GM13977 (cell line): ENCODE results near the gene ACOT7.

Experiments
- DNase-seq: peaks from one replicate; pipeline ENCODE4 v3.0.0; 2012; ENCODE audit warnings: low spot score
- in situ Hi-C: fragments of 300-500 bp; cut with MboI; formaldehyde crosslinking; loops from one replicate; pipeline ENCODE4 v1.12.0; 2022; ENCODE audit warnings: low sequenced_read_pairs, low pct_unique_long_range_greater_than_20kb, mixed read lengths, inconsistent platforms; ENCODE audit not compliant: unreplicated experiment
- TF ChIP-seq, protein P1 (sequence below): IDR thresholded peaks from 2 replicates; pipeline ENCODE4 v1.5.1; 2012; ENCODE audit warnings: mild to moderate bottlenecking, control low read depth; ENCODE audit not compliant: insufficient read depth; ENCODE audit errors: extremely low read depth, missing control alignments

ACOT7 gene

DNA sequence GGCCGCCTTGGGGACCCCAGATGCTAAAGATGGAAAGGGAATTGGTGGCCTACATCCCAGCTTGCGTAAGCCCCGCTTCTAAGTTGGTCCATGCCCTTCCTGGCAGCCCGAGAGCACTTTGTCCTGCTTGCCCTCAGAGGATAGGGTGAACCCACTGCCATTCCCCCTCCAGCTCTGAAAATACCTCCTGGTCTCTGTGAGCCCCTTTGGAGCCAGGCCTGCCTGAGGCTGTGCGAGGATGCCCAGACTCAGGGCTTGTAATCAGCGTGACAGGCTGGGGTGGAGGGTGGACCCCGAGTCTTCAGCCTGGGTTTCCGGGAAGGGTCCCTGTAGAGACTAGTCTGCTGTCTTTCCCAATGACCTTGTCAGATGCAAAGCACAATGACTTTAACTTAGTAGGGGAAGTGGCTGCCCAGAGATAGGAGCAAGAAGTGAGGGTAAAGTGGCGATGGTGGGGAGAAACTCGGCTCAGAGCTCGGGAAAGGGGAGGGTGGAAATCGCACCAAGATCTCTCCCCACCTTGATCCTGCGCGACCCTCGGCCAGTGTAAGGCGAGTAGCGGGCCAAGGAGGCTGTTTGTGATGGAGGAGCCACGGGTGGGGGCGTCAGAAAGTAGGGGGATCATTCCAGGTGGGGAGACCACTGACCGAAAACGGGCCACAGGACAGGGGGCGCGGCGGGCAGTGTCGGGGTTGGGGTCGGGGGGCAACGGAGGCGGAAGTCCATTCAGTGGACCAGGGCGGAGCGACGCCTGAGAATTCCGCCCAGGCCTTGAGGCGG is 152.3 kb downstream of the ACOT7 start:
- TF ChIP-seq, protein P1, sequence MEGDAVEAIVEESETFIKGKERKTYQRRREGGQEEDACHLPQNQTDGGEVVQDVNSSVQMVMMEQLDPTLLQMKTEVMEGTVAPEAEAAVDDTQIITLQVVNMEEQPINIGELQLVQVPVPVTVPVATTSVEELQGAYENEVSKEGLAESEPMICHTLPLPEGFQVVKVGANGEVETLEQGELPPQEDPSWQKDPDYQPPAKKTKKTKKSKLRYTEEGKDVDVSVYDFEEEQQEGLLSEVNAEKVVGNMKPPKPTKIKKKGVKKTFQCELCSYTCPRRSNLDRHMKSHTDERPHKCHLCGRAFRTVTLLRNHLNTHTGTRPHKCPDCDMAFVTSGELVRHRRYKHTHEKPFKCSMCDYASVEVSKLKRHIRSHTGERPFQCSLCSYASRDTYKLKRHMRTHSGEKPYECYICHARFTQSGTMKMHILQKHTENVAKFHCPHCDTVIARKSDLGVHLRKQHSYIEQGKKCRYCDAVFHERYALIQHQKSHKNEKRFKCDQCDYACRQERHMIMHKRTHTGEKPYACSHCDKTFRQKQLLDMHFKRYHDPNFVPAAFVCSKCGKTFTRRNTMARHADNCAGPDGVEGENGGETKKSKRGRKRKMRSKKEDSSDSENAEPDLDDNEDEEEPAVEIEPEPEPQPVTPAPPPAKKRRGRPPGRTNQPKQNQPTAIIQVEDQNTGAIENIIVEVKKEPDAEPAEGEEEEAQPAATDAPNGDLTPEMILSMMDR: no peak
- DNase-seq: no peak
- in situ Hi-C loops: loop anchor here (10.0 kb wide), 2 partner anchors 104 to 164 kb away; no protein-coding TSS in a partner anchor

GRCh38 chr1:6239950-6240768 is 153.4 kb downstream of the ACOT7 start:
- in situ Hi-C loops: loop anchor here (10.0 kb wide), 2 partner anchors 105 to 165 kb away; no protein-coding TSS in a partner anchor
- no peak for DNase-seq
- TF ChIP-seq, protein P1: no peak

DNA sequence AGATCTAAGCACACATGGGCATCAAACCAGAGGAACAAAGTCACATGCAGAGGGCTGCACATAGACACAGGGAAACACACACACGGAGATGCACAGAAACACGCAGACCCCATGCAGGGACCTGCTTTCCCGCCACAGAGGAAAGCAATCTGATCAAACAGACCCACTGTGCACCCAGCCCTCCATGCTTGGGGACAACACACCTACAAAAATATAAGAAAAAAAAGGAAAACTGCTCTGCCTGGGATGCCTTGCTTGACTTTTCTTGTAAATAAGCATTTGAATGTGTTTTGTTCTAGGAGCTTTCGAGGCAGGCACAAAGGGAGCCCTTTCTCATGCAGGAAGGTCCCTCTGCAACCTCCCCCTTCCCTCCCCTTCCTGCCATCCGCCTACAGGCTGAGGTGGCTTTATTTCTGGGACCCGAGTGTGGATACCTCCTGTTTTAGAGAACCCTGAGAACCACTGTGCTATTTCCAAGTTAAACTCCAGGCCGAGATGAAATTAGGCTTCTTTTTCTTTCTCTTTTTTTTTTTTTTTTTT is 154.3 kb downstream of the ACOT7 start:
- TF ChIP-seq, protein P1: no peak
- no peak for DNase-seq
- in situ Hi-C loops: no loop called here

DNA sequence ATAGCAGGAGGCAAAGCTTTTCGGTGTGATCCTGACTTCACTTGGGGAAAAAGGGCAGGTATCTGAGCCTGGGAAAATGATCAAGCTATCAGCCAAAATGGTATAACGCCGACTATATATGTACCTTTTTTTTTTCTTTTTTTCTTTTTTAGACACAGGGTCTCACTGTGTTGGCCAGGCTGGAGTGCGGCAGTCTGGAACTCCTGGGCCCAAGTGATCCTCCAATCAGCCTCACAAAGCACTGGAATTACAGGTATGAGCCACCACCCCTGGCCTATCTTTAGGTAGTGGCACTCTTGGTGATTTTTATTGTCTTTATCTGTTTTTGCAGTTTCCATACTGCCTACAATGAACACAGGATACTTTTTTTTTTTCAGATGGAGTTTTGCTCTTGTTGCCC is 156.5 kb downstream of the ACOT7 start:
- DNase-seq: no peak
- TF ChIP-seq, protein P1: no peak
- in situ Hi-C loops: no loop called here

- DNase-seq: no peak
- in situ Hi-C loops: no loop called here
These were observed 158.3 kb downstream of the ACOT7 start for GRCh38 chr1:6235296-6235677.

More at GRCh38 chr1:6235296-6235677, 158.3 kb downstream of the ACOT7 start:
- TF ChIP-seq, protein P1: no peak
